GM12892 (cell line): ENCODE results near the gene NAV1.

Experiments
- POLR2A ChIP-seq: IDR thresholded peaks from 2 replicates; pipeline ENCODE4 v1.6.1; 2011; ENCODE audit warnings: low read depth, low read length, control low read depth
- POLR2AphosphoS5 ChIP-seq: IDR thresholded peaks from 2 replicates; pipeline ENCODE4 v1.6.1; 2011; ENCODE audit warnings: low read depth, low read length, control low read depth
- TAF1 ChIP-seq: IDR thresholded peaks from 2 replicates; pipeline ENCODE4 v1.6.1; 2011; ENCODE audit warnings: low read depth, mild to moderate bottlenecking, control low read depth, low read length, borderline replicate concordance

GRCh38 chr1:201554190-201554600 lies 15.3 kb downstream of the NAV1 start:
- TF ChIP-seq POLR2A (no peak), TAF1 (no peak), POLR2AphosphoS5 (no peak)
